ENCODE data around the gene SLC46A1.

DNA sequence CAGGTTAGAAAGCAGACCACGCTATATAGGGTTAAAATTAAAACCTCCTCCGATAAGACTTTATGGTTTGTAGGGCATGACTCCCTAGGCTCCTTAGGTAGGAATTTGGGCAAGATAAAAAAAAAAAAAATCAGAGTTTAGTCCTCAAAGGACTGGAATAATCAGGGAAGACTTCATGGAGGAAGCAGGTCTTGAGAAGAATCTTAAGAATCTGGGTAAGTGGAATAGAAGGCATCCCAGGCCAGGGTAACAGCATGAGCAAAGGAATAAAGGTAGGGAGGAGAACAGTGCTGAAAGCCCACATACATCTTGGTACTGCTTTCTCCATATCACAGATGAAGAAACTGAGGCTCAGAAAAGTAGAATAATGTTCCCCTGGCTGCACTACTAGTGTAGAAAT, 15.4 kb downstream of the SLC46A1 start:
- TF ChIP-seq CHAMP1 (IDR thresholded peaks at IDR 0.05) (no peak), SETDB1 (IDR thresholded peaks at IDR 0.05; ENCODE audit: low read length) (no peak), ZNF584 (CRISPR knock-in tag; IDR thresholded peaks at IDR 0.05; ENCODE audit: low read depth) (no peak), POLR2A (conservative IDR thresholded peaks at IDR 0.05) (no peak), ARID2 (IDR thresholded peaks at IDR 0.05) (no peak), NFXL1 (CRISPR knock-in tag; IDR thresholded peaks at IDR 0.05) (no peak), SAP30 (IDR thresholded peaks at IDR 0.05; ENCODE audit: borderline replicate concordance, insufficient read depth, low read depth, low read length, poor library complexity, severe bottlenecking) (no peak), RAD21 (CRISPR knock-in tag; conservative IDR thresholded peaks at IDR 0.05 in 1 of 2, IDR thresholded peaks at IDR 0.05 in 1 of 2) (no peak), SMARCA4 (IDR thresholded peaks at IDR 0.05) (no peak), RNF2 (IDR thresholded peaks at IDR 0.05) (no peak), ZBTB9 (CRISPR knock-in tag; IDR thresholded peaks at IDR 0.05) (no peak)
- TF ChIP-seq, protein P1, sequence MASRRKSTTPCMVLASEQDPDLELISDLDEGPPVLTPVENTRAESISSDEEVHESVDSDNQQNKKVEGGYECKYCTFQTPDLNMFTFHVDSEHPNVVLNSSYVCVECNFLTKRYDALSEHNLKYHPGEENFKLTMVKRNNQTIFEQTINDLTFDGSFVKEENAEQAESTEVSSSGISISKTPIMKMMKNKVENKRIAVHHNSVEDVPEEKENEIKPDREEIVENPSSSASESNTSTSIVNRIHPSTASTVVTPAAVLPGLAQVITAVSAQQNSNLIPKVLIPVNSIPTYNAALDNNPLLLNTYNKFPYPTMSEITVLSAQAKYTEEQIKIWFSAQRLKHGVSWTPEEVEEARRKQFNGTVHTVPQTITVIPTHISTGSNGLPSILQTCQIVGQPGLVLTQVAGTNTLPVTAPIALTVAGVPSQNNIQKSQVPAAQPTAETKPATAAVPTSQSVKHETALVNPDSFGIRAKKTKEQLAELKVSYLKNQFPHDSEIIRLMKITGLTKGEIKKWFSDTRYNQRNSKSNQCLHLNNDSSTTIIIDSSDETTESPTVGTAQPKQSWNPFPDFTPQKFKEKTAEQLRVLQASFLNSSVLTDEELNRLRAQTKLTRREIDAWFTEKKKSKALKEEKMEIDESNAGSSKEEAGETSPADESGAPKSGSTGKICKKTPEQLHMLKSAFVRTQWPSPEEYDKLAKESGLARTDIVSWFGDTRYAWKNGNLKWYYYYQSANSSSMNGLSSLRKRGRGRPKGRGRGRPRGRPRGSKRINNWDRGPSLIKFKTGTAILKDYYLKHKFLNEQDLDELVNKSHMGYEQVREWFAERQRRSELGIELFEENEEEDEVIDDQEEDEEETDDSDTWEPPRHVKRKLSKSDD (conservative IDR thresholded peaks at IDR 0.05; ENCODE audit: low read length) = no peak
- TF ChIP-seq, protein P2, sequence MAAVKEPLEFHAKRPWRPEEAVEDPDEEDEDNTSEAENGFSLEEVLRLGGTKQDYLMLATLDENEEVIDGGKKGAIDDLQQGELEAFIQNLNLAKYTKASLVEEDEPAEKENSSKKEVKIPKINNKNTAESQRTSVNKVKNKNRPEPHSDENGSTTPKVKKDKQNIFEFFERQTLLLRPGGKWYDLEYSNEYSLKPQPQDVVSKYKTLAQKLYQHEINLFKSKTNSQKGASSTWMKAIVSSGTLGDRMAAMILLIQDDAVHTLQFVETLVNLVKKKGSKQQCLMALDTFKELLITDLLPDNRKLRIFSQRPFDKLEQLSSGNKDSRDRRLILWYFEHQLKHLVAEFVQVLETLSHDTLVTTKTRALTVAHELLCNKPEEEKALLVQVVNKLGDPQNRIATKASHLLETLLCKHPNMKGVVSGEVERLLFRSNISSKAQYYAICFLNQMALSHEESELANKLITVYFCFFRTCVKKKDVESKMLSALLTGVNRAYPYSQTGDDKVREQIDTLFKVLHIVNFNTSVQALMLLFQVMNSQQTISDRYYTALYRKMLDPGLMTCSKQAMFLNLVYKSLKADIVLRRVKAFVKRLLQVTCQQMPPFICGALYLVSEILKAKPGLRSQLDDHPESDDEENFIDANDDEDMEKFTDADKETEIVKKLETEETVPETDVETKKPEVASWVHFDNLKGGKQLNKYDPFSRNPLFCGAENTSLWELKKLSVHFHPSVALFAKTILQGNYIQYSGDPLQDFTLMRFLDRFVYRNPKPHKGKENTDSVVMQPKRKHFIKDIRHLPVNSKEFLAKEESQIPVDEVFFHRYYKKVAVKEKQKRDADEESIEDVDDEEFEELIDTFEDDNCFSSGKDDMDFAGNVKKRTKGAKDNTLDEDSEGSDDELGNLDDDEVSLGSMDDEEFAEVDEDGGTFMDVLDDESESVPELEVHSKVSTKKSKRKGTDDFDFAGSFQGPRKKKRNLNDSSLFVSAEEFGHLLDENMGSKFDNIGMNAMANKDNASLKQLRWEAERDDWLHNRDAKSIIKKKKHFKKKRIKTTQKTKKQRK (IDR thresholded peaks at IDR 0.05; ENCODE audit: borderline replicate concordance, low read depth, low read length) = no peak

All from K562 (cell line).